ENCODE data around the gene MRPL24. TPM values are rescaled to one million over a fixed set of nuclear protein-coding genes. Genes with fewer than 3 reads are reported as not detected.

MRPL24 gene
- total RNA-seq, 4 donors from 2014 or later: 50.6 to 84.2 (median 69.9) TPM

DNA sequence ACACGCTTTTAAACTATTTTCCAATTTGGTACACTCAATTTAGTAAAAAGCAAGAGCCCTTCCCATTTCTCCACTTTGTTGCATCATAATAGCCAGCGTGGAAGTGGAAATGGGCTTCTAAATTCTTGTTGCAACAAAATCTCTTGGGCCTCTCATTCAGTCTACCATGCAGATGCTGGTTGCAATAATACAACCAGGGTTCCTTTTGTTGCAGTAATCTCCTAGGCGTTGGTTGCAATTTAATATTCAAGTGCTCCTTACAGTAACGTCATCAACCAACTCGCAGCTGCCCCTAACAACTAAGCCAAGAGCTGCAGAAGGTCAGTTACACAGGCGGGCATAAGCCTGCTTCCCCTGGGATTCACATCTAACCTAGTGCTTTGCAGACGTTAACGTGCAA, 13.3 kb upstream of the MRPL24 start:
- Histone ChIP-seq H3K4me3 (no peak overlapping the region), H3K27me3 (no peaks in the 10 kb centered on the region), H3K36me3 (no peaks in the 10 kb centered on the region), H3K4me1 (peaks cover 0 to 27% (median 14%) of the 10 kb centered on the region in 3 donors), H3K9me3 (no peaks in the 10 kb centered on the region), H3K27ac (no peak overlapping the region)
- no peak for ATAC-seq
- TF ChIP-seq POLR2A (IDR thresholded peaks at IDR 0.05) (no peak), POLR2AphosphoS5 (IDR thresholded peaks at IDR 0.05) (no peak), EP300 (IDR thresholded peaks at IDR 0.05) (no peak)
- TF ChIP-seq, protein P1, sequence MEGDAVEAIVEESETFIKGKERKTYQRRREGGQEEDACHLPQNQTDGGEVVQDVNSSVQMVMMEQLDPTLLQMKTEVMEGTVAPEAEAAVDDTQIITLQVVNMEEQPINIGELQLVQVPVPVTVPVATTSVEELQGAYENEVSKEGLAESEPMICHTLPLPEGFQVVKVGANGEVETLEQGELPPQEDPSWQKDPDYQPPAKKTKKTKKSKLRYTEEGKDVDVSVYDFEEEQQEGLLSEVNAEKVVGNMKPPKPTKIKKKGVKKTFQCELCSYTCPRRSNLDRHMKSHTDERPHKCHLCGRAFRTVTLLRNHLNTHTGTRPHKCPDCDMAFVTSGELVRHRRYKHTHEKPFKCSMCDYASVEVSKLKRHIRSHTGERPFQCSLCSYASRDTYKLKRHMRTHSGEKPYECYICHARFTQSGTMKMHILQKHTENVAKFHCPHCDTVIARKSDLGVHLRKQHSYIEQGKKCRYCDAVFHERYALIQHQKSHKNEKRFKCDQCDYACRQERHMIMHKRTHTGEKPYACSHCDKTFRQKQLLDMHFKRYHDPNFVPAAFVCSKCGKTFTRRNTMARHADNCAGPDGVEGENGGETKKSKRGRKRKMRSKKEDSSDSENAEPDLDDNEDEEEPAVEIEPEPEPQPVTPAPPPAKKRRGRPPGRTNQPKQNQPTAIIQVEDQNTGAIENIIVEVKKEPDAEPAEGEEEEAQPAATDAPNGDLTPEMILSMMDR (IDR thresholded peaks at IDR 0.05): no peak
- WGBS, 2 donors (ENCODE audit: low coverage in 1 of 2): 80% methylated on average over 7 of the region's 8 CpGs; no CpG with 5 or more reads in 1 of the 2 donors

DNA sequence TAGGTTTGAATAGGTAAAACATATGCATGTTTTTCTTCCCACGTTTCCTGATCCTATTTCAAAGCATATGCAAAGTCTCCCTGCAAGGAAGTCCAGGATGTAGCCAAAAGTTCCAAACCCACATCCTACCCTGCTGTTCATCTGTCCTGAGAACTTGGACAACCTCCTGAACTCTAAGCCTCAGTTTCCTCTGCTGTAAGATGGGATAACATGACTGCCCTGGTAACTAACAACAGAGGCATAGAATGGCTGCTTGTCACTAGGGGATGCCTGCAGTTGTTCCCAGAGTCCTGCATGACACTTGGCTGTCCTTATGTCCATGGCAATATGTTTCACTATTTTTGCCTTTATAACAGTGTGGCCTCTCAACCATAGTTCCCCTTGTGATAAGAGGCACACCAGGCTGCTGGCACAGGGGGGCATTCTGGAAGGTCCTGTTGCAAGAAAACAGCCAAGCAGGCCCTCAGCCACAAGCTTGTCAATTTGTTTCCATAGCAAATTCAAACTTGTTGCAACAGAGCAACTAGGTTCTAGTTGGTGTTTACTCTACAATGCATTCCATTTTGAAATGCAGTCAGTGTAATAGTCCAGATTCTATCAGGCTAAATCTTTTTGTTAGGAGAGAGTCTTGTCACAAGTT, 12.1 kb upstream of the MRPL24 start:
- no peak for ATAC-seq
- H3K4me3 ChIP-seq: peak overlapping the region in 1 of 2 donors; percentile 98
- no peaks in the 10 kb centered on the region for H3K9me3 ChIP-seq
- H3K4me1 ChIP-seq: peaks cover 0 to 40% (median 24%) of the 10 kb centered on the region in 3 donors
- H3K27me3 ChIP-seq: no peaks in the 10 kb centered on the region
- 25 to 29% methylated on average over 1 of the region's 1 CpG for WGBS, 2 donors (ENCODE audit: low coverage in 1 of 2)
- H3K27ac ChIP-seq: peak overlapping the region in 3 of 4 donors; percentile 98 to 100 (median 99)
- H3K36me3 ChIP-seq: no peaks in the 10 kb centered on the region
- TF ChIP-seq POLR2AphosphoS5 (IDR thresholded peaks at IDR 0.05) (peak; percentile 22), POLR2A (IDR thresholded peaks at IDR 0.05) (no peak)

DNA sequence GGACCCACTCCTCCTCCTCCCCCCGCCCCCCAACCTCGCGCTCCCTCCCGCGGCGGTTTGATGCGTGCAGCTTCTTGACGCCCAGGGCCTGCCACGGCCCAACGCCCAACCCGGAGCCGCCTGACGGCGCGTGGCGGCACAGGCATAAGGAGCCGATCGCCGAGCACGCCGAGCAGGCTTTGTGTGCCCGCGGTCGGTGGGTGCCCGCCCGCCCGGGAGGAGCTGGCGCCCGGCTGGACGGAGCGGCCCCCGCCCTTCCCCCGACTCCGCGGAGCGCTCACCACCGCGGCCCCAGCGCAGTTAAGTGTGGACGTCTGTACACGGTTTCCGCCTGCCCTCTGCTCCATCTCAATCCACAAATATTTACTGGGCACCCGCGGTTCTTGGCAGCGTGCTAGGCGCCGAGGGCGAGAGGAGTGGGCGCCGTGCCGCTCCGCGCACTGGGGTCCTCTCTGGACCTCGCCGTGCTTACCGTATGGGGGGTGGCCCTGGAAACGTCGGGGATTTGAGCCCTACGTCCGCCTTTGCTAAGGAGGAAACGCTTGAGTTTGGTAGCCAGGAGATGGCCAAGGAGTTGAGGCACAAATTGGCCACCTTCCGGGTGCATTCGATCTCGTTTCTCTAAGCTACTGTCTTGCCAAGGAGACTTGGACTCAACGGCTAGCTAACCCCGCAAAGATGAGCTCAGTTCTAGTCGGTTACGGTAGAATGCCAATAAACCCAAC, 11.0 kb upstream of the MRPL24 start:
- H3K36me3 ChIP-seq: no peaks in the 10 kb centered on the region
- H3K4me3 ChIP-seq: peak overlapping the region; percentile 97 to 98
- 0% methylated on average over 1 to 5 of the region's 68 CpGs for WGBS, 2 donors (ENCODE audit: low coverage in 1 of 2)
- no peaks in the 10 kb centered on the region for H3K9me3 ChIP-seq
- H3K27me3 ChIP-seq: no peaks in the 10 kb centered on the region
- ATAC-seq: peak; percentile 88
- H3K4me1 ChIP-seq: peaks cover 0 to 48% (median 29%) of the 10 kb centered on the region in 3 donors
- peak overlapping the region; percentile 92 to 100 (median 98) for H3K27ac ChIP-seq
- TF ChIP-seq POLR2AphosphoS5 (IDR thresholded peaks at IDR 0.05) (peak; percentile 78), EP300 (IDR thresholded peaks at IDR 0.05) (no peak), POLR2A (IDR thresholded peaks at IDR 0.05) (peak in 1 of 2 donors; percentile 46)
- TF ChIP-seq, protein P1 (IDR thresholded peaks at IDR 0.05): peak in 2 of 4 experiments; percentile 32 to 42

DNA sequence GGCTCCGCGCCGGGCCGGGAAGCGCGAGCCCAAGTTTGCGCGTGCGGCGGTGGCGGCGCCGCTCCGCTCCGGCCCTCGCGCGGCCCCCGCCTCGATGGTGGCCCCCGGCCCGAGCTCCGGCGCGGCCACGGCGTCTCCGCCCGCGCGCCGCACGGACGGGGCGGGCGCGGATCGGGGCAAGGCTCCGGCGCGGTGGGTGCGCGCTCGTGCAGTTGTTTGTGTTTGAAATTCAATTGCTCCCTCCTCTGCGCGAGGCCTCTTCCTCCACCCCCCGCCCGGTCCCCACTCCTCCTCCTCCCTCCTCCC, 10.5 kb upstream of the MRPL24 start, which contains the start of gene HDGF:
Gene HDGF (minus strand): TSS at position 225 of the 306 bp plus-strand sequence. CDS start 246 bp downstream, outside the sequence.
- H3K9me3 ChIP-seq: no peaks in the 10 kb centered on the region
- 0% methylated on average over 11 of the region's 48 CpGs; no CpG with 5 or more reads in 1 of the 2 donors for WGBS, 2 donors (ENCODE audit: low coverage in 1 of 2)
- no peak for TF ChIP-seq POLR2AphosphoS5 (IDR thresholded peaks at IDR 0.05)
- peak in 1 of 2 donors; percentile 29 for TF ChIP-seq POLR2A (IDR thresholded peaks at IDR 0.05)
- H3K36me3 ChIP-seq: no peaks in the 10 kb centered on the region
- peak within 1 kb of the TSS; percentile 97 to 98 for H3K4me3 ChIP-seq
- peak within 1 kb of the TSS; percentile 92 to 100 (median 98) for H3K27ac ChIP-seq
- H3K4me1 ChIP-seq: peaks cover 0 to 52% (median 30%) of the 10 kb centered on the region in 3 donors
- H3K27me3 ChIP-seq: no peaks in the 10 kb centered on the region
- ATAC-seq: no peak

DNA sequence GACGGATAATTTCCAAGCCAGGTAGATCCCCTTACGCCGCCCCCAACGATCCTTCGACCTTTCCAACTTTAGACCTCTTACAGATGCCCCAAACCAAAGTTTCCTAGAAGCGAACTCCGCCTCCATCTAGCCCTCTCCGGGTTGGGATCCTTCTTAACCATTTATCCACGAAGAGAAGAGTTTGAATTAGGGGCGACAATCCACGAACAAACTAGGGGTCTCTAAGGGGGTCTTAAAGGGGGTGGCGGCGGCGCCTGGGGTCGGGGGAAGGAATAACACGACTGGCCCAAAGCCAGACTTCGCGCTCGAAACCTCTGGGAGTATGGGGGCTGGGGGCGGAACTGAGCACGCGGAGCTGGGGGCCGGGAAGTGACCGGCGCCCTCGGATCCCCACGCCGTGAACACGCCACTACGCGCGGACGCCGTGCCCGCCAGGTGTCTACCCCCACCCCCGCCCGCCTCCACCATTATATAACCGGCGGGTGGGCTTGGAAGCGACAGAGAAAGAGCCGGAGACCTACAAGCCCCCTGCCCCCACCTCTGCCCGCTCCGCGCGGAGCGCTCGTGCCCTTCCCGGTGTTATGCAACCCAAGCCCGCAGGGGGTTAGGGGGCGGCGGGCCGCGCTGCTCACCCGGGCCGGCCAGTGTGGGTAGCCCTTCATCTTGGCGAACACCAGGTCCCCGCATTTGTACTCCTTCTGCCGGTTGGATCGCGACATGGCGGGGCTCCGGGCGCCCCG, 10.0 kb upstream of the MRPL24 start:
- H3K4me1 ChIP-seq: peaks cover 3 to 58% (median 35%) of the 10 kb centered on the region in 3 donors
- no peak for TF ChIP-seq POLR2AphosphoS5 (IDR thresholded peaks at IDR 0.05)
- TF ChIP-seq, protein P1 (IDR thresholded peaks at IDR 0.05): peak in 2 of 4 experiments; percentile 52 to 53
- H3K27me3 ChIP-seq: no peaks in the 10 kb centered on the region
- H3K27ac ChIP-seq: peak overlapping the region; percentile 92 to 100 (median 98)
- peak overlapping the region; percentile 97 to 98 for H3K4me3 ChIP-seq
- H3K36me3 ChIP-seq: no peaks in the 10 kb centered on the region
- 0% methylated on average over 2 to 10 of the region's 64 CpGs for WGBS, 2 donors (ENCODE audit: low coverage in 1 of 2)
- no peaks in the 10 kb centered on the region for H3K9me3 ChIP-seq
- ATAC-seq: peak; percentile 29
